Progenitor cell of endocrine pancreas (in vitro differentiated cells): ENCODE data around the gene NECAB3. TPM values are rescaled to one million over a fixed set of nuclear protein-coding genes. Genes with fewer than 3 reads are reported as not detected.

ENCODE experiments used
- DNase-seq: peaks from one replicate; pipeline ENCODE4 v3.0.0; 2021; ENCODE audit warnings: low spot score; ENCODE audit not compliant: unreplicated experiment
- H3K27ac Mint-ChIP-seq: 2 replicates; pipeline ENCODE4 v1.8.0; 2021; ENCODE audit warnings: mild to moderate bottlenecking, moderate library complexity, mixed read lengths
- H3K27me3 Mint-ChIP-seq: 2 replicates; pipeline ENCODE4 v1.8.0; 2021; ENCODE audit warnings: mixed read lengths
- H3K36me3 Mint-ChIP-seq: 2 replicates; pipeline ENCODE4 v1.8.0; 2022; ENCODE audit warnings: mixed read lengths; ENCODE audit not compliant: insufficient read depth
- H3K4me1 Mint-ChIP-seq: 2 replicates; pipeline ENCODE4 v1.8.0; 2021; ENCODE audit warnings: low read depth, mixed read lengths
- H3K4me3 Mint-ChIP-seq: 2 replicates; pipeline ENCODE4 v1.8.0; 2021; ENCODE audit warnings: low read depth, mild to moderate bottlenecking, moderate library complexity, mixed read lengths
- H3K9me3 Mint-ChIP-seq: 2 replicates; pipeline ENCODE4 v1.8.0; 2021; ENCODE audit warnings: low read depth, mixed read lengths
- total RNA-seq: library from RNA; stranded (reverse); gene quantifications from 2 replicates; pipeline ENCODE4 v1.2.1, GENCODE V29; 2021
- TF ChIP-seq, protein P1 (sequence below): fragments of 200-600 bp; sonication (generic); IDR thresholded peaks from one replicate; pipeline ENCODE4 v1.5.0; 2021; ENCODE audit warnings: antibody characterized with exemption, mild to moderate bottlenecking; ENCODE audit not compliant: unreplicated experiment

Gene NECAB3
- total RNA-seq, 1 donor from 2014 or later, result 68.3 TPM

DNA sequence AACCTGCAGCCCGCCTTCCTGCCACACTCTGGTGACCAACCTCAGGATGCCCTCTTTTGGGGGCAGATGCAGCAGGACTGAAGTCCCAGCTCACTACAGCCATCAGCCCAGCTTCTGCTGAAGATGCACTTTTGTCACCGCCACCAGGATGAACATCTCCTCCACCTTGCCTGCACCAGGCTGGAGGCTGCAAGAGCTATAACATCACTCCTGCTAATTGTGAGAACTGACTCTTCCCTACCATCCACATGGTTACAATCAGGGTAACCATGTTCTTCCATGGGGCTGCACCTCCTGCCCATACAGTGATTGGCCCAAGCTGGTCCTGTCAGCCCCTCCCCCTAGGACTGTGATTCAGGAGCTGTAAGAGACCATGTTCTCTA, 9.5 kb downstream of the NECAB3 start:
- Mint-ChIP-seq H3K9me3 (no peaks in the 10 kb centered on the region), H3K4me1 (peaks cover 11% of the 10 kb centered on the region), H3K36me3 (peaks cover 11% of the 10 kb centered on the region), H3K27ac (peak overlapping the region; percentile 50), H3K4me3 (peak overlapping the region; percentile 85), H3K27me3 (peaks cover 3% of the 10 kb centered on the region)
- TF ChIP-seq, protein P1, sequence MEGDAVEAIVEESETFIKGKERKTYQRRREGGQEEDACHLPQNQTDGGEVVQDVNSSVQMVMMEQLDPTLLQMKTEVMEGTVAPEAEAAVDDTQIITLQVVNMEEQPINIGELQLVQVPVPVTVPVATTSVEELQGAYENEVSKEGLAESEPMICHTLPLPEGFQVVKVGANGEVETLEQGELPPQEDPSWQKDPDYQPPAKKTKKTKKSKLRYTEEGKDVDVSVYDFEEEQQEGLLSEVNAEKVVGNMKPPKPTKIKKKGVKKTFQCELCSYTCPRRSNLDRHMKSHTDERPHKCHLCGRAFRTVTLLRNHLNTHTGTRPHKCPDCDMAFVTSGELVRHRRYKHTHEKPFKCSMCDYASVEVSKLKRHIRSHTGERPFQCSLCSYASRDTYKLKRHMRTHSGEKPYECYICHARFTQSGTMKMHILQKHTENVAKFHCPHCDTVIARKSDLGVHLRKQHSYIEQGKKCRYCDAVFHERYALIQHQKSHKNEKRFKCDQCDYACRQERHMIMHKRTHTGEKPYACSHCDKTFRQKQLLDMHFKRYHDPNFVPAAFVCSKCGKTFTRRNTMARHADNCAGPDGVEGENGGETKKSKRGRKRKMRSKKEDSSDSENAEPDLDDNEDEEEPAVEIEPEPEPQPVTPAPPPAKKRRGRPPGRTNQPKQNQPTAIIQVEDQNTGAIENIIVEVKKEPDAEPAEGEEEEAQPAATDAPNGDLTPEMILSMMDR, result no peak
- DNase-seq, result no peak

DNA sequence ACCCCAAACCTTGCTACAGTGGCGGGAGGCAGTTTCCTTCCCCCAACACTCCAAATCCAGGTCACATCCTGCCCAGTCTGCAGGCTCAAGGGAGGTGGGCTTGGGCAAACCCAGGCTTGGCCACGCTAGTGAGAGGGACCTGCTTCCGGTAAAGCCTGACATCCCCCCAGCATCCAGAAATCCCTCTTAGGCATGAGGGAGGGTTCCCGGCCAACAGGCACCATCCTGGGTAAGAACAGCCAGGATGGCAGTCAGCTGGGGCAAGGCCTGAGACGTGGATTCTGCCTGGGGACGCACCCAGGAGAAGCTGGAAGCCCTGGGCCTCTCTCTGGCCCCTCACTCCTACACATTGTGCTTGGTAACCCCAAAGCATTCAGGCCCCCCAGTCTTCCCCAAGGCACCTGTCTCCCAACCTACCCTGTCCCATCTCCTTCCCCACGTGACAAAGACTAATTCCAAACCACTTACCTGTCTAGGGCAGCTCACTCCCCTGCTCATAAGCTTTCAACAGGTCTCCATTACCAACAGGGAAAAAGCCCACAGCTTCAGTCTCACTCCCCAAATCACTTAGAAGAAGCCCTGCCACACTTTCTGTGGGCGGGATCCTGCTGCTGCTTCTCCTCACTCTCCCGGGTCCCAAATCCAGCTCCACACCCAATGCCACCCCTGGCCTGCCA, 10.0 kb downstream of the NECAB3 start:
- H3K27me3 Mint-ChIP-seq, result peaks cover 3% of the 10 kb centered on the region
- H3K27ac Mint-ChIP-seq, result peak overlapping the region; percentile 50
- peaks cover 11% of the 10 kb centered on the region for H3K4me1 Mint-ChIP-seq
- DNase-seq, result no peak
- TF ChIP-seq, protein P1, result no peak
- H3K36me3 Mint-ChIP-seq, result peaks cover 10% of the 10 kb centered on the region
- no peaks in the 10 kb centered on the region for H3K9me3 Mint-ChIP-seq
- H3K4me3 Mint-ChIP-seq, result peak overlapping the region; percentile 85

DNA sequence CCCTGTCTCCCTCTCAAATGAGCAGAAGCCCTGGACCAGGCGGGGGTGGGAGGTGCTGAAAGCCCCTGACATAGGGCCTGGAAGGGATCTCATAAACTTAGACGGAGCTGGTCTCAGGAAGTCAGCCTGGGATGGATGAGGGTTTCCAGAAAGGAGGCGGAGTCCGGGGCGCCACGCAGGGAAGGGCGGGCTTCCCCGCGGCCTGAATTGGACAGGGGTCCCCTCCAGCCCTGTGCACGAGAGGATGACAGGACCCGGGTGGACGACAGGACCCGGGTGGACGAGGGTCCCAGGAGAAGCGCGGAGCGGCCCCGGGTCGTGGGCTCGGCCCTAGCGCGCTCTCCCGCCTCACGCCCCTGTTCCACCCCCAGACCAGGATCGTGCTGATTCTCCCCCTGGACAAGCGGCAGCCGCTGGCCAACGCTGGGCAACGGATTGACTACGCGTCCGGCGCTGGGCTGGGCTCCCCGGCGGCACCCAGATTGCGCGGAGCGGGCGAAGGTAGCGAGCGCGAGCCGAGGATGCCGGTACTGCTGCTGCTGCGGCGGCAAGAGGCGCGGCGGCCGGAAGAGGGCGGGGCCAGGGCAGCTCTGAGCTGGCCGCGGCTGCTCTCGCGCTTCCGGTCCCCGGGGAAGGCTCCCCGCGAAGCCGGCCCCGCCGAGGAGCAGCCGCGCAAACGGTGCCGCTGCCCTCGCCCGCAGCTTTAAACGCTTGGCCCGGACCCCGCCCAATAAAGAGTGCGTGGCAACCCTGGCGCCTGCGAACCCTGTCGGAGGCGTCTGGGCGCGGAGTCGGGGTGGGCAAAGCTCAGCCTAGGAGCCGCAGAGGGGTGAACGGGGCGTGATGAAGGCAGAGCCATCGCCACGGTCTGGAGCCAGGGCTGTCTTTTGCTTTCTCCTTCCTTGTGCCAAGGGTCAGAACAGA, 10.8 kb downstream of the NECAB3 start:
- DNase-seq, result peak; percentile 71
- peaks cover 7% of the 10 kb centered on the region for H3K36me3 Mint-ChIP-seq
- peak overlapping the region; percentile 87 for H3K27ac Mint-ChIP-seq
- peak overlapping the region; percentile 85 for H3K4me3 Mint-ChIP-seq
- peaks cover 11% of the 10 kb centered on the region for H3K4me1 Mint-ChIP-seq
- TF ChIP-seq, protein P1, result no peak
- peaks cover 3% of the 10 kb centered on the region for H3K27me3 Mint-ChIP-seq
- H3K9me3 Mint-ChIP-seq, result no peaks in the 10 kb centered on the region

DNA sequence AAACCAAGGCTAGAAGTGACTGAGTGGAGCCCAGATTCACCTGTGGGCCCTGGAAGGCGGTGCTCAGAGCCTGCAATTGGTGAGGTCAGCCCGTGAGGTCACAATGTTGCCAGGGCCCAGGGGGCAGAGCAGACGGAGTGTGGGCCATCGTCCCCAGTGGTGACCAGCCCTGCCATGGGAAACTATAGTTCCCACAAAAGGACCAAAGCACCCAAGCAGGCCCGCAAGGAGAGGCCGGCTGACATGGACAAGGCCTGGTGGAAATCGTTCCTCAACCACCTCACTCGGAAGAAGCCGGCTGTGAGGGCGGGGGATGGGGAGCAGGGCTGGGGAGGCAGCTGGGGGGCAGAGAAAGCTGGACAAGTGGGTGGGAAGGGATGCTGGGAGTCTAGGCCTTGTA, 12.1 kb downstream of the NECAB3 start, which contains the start of gene C20orf144:
C20orf144 (plus strand) TSS at position 156 of the 400 bp plus-strand sequence; CDS start at position 175, 19 bp downstream.
- peaks cover 3% of the 10 kb centered on the region for H3K27me3 Mint-ChIP-seq
- peaks cover 11% of the 10 kb centered on the region for H3K4me1 Mint-ChIP-seq
- H3K36me3 Mint-ChIP-seq, result peaks cover 5% of the 10 kb centered on the region
- peak within 1 kb of the TSS; percentile 85 for H3K4me3 Mint-ChIP-seq
- TF ChIP-seq, protein P1, result no peak
- H3K27ac Mint-ChIP-seq, result peak within 1 kb of the TSS; percentile 87
- H3K9me3 Mint-ChIP-seq, result no peaks in the 10 kb centered on the region
- no peak for DNase-seq

DNA sequence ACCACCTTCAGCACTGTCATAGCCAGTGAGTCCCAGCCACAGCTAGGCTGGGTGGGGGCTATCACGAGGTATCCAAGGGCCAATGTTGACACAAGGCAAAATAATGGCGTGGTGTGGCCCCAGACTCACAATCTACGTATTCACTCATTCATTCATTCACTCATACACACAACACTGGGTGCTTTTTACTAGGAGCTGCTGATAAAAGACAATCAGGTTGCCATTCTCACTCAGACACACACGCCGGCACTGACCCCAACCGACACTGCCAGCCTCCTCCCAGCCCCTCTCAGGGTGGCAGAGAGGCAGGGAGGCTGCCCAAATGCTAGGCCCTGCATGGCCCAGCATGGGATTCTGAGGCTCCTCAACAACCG, 13.6 kb downstream of the NECAB3 start:
- TF ChIP-seq, protein P1, result no peak
- H3K27ac Mint-ChIP-seq, result no peak overlapping the region
- DNase-seq, result no peak
- H3K4me1 Mint-ChIP-seq, result peaks cover 10% of the 10 kb centered on the region
- H3K9me3 Mint-ChIP-seq, result no peaks in the 10 kb centered on the region
- no peak overlapping the region for H3K4me3 Mint-ChIP-seq
- peaks cover 4% of the 10 kb centered on the region for H3K36me3 Mint-ChIP-seq
- no peaks in the 10 kb centered on the region for H3K27me3 Mint-ChIP-seq
